ENCODE data around the gene CACNA2D3.

CACNA2D3 gene

DNA sequence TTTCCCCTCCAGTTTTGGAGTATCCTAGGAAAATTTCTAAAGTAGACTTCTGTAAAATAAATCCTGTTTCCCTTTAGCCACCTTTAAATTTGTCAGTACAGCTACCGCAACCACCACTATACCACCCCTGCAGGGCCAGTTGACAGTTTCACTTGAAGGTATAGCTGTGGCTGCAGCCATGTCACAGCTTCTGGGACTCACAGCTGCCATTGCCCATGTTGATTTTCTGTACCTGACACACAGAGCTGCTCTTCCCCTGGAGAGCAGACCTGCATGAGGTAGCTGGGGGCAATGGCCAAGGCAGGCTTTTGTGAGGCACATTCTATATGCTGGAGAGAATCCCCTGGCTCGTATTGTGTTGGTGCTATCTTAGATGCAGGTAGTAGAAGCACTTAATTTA is 460.1 kb downstream of the CACNA2D3 start:
- no peak for DNase-seq
- H3K4me1 ChIP-seq = no peaks in the 10 kb centered on the region
- no peaks in the 10 kb centered on the region for H3K36me3 ChIP-seq
- TF ChIP-seq, protein P1, sequence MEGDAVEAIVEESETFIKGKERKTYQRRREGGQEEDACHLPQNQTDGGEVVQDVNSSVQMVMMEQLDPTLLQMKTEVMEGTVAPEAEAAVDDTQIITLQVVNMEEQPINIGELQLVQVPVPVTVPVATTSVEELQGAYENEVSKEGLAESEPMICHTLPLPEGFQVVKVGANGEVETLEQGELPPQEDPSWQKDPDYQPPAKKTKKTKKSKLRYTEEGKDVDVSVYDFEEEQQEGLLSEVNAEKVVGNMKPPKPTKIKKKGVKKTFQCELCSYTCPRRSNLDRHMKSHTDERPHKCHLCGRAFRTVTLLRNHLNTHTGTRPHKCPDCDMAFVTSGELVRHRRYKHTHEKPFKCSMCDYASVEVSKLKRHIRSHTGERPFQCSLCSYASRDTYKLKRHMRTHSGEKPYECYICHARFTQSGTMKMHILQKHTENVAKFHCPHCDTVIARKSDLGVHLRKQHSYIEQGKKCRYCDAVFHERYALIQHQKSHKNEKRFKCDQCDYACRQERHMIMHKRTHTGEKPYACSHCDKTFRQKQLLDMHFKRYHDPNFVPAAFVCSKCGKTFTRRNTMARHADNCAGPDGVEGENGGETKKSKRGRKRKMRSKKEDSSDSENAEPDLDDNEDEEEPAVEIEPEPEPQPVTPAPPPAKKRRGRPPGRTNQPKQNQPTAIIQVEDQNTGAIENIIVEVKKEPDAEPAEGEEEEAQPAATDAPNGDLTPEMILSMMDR (IDR thresholded peaks at IDR 0.05) = no peak
- H3K27ac ChIP-seq = no peak overlapping the region
- H3K9me3 ChIP-seq = no peaks in the 10 kb centered on the region
- H3K4me3 ChIP-seq = no peak overlapping the region
- intact Hi-C loops (cut with DNase I; ENCODE audit: low total_unique reads) = no loop called here
- H3K27me3 ChIP-seq = no peaks in the 10 kb centered on the region

DNA sequence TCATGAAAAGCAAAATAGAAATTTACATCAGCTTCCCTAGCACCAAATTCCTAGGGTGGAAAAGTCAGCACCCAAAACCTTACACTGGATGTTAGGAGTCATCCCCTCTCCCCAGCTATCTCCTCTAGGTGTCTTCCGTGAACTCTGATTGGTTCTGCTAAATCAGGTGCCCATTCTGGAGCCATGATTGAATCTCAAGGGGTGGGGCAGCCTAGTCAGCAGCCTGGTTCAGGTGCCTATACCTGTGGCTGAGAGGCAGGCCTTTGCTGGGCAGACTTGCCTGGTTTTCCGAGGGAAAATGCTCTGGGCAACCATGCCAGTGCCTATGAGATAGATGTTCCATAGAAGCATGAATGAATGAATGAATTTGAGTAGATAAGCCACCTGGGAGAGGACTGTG is 468.8 kb downstream of the CACNA2D3 start:
- no peaks in the 10 kb centered on the region for H3K9me3 ChIP-seq
- H3K4me1 ChIP-seq = no peaks in the 10 kb centered on the region
- no peak overlapping the region for H3K27ac ChIP-seq
- DNase-seq = no peak
- TF ChIP-seq, protein P1 (IDR thresholded peaks at IDR 0.05) = no peak
- no peak overlapping the region for H3K4me3 ChIP-seq
- no peaks in the 10 kb centered on the region for H3K27me3 ChIP-seq
- H3K36me3 ChIP-seq = no peaks in the 10 kb centered on the region
- intact Hi-C loops (cut with DNase I; ENCODE audit: low total_unique reads) = no loop called here

DNA sequence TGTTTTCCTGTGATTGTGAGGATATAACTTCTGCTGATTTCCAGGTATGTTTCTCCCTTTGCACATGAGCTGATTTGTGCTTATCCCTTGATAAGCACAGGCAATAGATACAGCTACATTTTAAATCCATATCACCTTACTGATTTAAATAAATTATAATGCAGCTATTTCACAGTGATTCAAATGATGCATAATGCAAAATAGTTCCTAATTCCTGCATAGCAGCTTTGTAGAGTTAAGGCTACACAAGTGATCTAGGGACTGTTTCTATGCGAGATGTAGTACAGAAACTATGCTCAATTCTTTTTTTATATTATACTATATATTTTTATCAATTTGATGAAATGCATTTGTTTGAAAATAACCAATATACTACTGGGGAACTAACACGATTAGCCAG is 471.3 kb downstream of the CACNA2D3 start:
- TF ChIP-seq, protein P1 (IDR thresholded peaks at IDR 0.05) = no peak
- H3K36me3 ChIP-seq = no peaks in the 10 kb centered on the region
- no peaks in the 10 kb centered on the region for H3K27me3 ChIP-seq
- H3K9me3 ChIP-seq = no peaks in the 10 kb centered on the region
- H3K4me1 ChIP-seq = no peaks in the 10 kb centered on the region
- intact Hi-C loops (cut with DNase I; ENCODE audit: low total_unique reads) = no loop called here
- no peak for DNase-seq
- H3K4me3 ChIP-seq = no peak overlapping the region
- H3K27ac ChIP-seq = no peak overlapping the region

DNA sequence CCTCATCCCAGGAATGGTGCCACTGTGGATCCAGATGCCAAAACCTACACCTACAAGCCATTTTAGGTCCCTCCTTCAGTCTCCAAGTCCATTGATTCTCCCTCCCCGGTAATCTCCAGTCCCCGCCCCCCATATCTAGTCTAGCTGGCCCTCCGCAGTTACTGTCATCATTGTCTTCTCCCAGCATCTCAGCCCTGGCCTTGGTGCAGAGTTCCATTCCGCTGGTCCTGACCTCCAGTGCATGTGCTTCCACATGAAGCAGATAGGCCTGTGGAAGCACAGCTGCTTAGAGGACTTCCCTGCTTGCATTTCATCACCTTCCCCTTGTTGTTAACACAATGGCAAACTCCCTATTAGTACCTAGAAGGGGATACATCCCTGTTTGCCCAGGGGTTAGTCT is 473.7 kb downstream of the CACNA2D3 start:
- no peak for DNase-seq
- TF ChIP-seq, protein P1 (IDR thresholded peaks at IDR 0.05) = no peak
- Histone ChIP-seq H3K4me1 (peaks cover 0 to 18% (median 8%) of the 10 kb centered on the region in 4 donors), H3K36me3 (no peaks in the 10 kb centered on the region), H3K9me3 (no peaks in the 10 kb centered on the region), H3K4me3 (no peak overlapping the region), H3K27me3 (no peaks in the 10 kb centered on the region), H3K27ac (no peak overlapping the region)
- intact Hi-C loops (cut with DNase I; ENCODE audit: low total_unique reads) = no loop called here

DNA sequence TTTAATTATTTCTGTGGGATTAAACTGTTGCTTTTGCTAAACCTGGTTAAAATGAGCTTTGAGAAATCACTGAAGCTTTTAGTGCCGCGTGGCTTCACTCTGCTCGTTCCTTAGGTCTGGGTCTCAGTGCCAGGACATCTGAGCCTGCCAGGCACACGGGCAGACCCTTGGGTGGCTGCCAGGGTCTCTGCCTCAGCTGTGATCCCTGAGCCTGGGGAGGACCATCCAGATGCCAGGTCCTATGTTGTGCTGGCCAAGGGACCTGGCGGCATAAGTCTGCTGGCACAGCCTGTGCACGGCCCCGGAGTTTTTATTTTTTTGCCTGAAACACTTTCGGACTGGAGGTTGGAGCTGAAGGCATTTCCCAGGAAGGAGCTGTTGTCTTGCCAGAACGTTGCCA is 477.4 kb downstream of the CACNA2D3 start:
- Histone ChIP-seq H3K27me3 (peaks cover 0 to 5% of the 10 kb centered on the region in 2 donors), H3K27ac (no peak overlapping the region), H3K4me1 (peaks cover 0 to 18% (median 8%) of the 10 kb centered on the region in 4 donors), H3K4me3 (no peak overlapping the region), H3K9me3 (no peaks in the 10 kb centered on the region), H3K36me3 (no peaks in the 10 kb centered on the region)
- TF ChIP-seq, protein P1 (IDR thresholded peaks at IDR 0.05) = no peak
- DNase-seq = no peak
- intact Hi-C loops (cut with DNase I; ENCODE audit: low total_unique reads) = no loop called here
